Astrocyte (in vitro differentiated cells and primary cell): ENCODE data around the gene SREK1IP1.

Experiments
- CTCF ChIP-seq: IDR thresholded peaks from 2 replicates; pipeline ENCODE4 v1.5.1; 2011; ENCODE audit warnings: low read depth, mild to moderate bottlenecking, inconsistent platforms, low read length, moderate library complexity; ENCODE audit not compliant: insufficient read depth
- EZH2 ChIP-seq: IDR thresholded peaks from 2 replicates; pipeline ENCODE4 v1.6.1; 2012; ENCODE audit warnings: mild to moderate bottlenecking, low read length, inconsistent platforms; ENCODE audit not compliant: insufficient read depth

DNA sequence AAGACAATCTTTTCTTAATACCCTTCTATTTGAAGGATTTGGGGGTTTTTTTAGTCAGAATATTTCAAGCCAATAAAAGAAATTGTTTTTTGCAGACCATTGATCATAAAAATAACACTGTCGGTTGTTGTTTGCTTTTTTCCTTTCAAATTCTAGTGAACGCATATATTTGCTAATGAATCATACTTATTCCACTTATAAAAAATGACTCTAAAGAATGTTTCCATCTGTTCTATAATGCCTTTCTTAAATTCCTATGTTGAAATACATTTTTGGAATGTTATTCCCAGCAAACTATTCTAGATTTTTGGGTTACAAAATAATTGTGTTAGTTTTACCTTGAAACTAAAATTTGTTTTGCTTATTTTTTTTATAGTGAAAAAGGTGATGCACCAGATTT lies 32.4 kb upstream of the SREK1IP1 start:
- no peak for TF ChIP-seq CTCF
- no peak for TF ChIP-seq EZH2
